Measurements from ENCODE around the gene DAPL1.

The DAPL1 gene

DNA sequence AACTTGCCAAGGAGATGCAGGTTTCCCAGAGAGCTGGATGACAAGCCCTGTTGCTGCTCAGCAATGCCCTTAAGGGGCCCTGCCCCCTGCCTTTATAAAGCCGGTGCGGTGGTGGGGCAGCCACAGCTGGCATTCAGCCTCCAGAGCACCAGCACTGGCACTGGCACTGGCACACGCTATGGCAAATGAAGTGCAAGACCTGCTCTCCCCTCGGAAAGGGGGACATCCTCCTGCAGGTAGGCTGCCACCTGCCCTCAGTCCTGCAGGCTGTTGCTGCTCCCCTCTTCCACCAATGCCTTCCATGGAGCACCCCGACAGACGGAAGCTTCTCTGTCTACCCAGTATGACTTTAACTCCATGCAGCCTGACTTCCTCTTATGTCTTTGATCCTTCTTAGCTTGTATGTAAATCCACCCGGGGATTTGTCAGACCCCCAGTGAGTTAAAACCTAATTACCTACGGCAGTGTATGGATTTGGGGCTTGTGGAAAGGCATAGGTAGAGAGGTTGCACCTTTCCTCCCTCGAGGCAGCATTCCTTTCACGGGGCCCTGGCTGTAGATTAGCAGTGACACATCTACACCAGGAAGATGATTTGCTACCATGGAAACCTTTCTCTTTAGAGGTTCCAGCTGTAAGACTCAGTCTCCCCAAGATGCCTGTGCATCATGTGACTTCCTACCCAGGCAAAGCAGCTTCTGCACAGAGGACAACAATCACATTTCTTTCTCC, at the start of gene DAPL1:
Gene DAPL1 (plus strand): TSS at position 123 of the 730 bp plus-strand sequence. CDS start 56 bp downstream, at position 179.
- POLR2A ChIA-PET = no interaction called here
- TF ChIP-seq, protein P1, sequence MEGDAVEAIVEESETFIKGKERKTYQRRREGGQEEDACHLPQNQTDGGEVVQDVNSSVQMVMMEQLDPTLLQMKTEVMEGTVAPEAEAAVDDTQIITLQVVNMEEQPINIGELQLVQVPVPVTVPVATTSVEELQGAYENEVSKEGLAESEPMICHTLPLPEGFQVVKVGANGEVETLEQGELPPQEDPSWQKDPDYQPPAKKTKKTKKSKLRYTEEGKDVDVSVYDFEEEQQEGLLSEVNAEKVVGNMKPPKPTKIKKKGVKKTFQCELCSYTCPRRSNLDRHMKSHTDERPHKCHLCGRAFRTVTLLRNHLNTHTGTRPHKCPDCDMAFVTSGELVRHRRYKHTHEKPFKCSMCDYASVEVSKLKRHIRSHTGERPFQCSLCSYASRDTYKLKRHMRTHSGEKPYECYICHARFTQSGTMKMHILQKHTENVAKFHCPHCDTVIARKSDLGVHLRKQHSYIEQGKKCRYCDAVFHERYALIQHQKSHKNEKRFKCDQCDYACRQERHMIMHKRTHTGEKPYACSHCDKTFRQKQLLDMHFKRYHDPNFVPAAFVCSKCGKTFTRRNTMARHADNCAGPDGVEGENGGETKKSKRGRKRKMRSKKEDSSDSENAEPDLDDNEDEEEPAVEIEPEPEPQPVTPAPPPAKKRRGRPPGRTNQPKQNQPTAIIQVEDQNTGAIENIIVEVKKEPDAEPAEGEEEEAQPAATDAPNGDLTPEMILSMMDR (IDR thresholded peaks at IDR 0.05; ENCODE audit: control extremely low read depth, extremely low read depth, low read depth, missing control alignments) = no peak
- DNase-seq (ENCODE audit: extremely low spot score) = no peak
- CTCF ChIA-PET = no interaction called here

DNA sequence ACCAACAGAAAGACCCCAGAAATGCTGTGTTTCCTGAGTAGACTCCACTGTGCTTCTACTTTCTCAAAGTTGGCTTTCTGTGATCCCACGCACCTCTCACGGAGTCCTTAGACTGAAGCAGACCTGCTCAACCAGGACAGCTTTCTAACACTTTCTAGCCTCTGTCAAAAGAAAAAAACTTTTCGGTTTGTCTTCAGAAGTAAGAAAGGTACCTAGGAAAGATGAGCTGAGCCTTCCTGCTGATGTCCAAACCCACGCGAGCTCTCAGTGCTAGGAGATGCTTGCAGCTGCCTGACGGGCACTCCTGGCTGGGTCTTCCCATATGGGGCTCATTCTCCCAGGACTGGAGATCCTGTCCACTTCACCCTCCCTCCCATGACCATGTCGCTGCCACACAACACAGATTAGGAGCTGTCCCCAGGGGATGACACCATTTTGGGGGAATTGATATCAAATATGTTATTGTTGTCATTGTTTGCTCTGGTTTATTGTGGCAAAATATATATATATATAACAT, 49.2 kb upstream of the DAPL1 start:
- ChIA-PET CTCF (interaction anchor here (0.8 to 8.6 kb wide), 24 partner anchors 8 to 735 kb away, joined by 3 to 82 read pairs (median 4); partner anchors contain the start of genes CCDC148 and PKP4), POLR2A (interaction anchor here (0.6 kb wide), 1 partner anchor 248 kb away, joined by 3 read pairs; no protein-coding TSS in a partner anchor)
- TF ChIP-seq, protein P1 (IDR thresholded peaks at IDR 0.05; ENCODE audit: control extremely low read depth, extremely low read depth, low read depth, missing control alignments) = no peak
- no peak for DNase-seq (ENCODE audit: extremely low spot score)

GRCh38 chr2:158746488-158746887, 48.6 kb upstream of the DAPL1 start:
- no peak for DNase-seq (ENCODE audit: extremely low spot score)
- TF ChIP-seq, protein P1 (IDR thresholded peaks at IDR 0.05; ENCODE audit: control extremely low read depth, extremely low read depth, low read depth, missing control alignments) = no peak
- POLR2A ChIA-PET = interaction anchor here (0.6 kb wide), 1 partner anchor 248 kb away, joined by 3 read pairs; no protein-coding TSS in a partner anchor
- CTCF ChIA-PET = interaction anchor here (0.7 to 8.6 kb wide), 15 partner anchors 8 to 722 kb away, joined by 3 to 82 read pairs (median 5); no protein-coding TSS in a partner anchor

GRCh38 chr2:158747281-158747680, 47.8 kb upstream of the DAPL1 start:
- no peak for DNase-seq (ENCODE audit: extremely low spot score)
- TF ChIP-seq, protein P1 (IDR thresholded peaks at IDR 0.05; ENCODE audit: control extremely low read depth, extremely low read depth, low read depth, missing control alignments) = no peak
- CTCF ChIA-PET = interaction anchor here (2.1 to 8.6 kb wide), 4 partner anchors 13 to 723 kb away, joined by 13 to 76 read pairs (median 36); no protein-coding TSS in a partner anchor
- POLR2A ChIA-PET = no interaction called here

DNA sequence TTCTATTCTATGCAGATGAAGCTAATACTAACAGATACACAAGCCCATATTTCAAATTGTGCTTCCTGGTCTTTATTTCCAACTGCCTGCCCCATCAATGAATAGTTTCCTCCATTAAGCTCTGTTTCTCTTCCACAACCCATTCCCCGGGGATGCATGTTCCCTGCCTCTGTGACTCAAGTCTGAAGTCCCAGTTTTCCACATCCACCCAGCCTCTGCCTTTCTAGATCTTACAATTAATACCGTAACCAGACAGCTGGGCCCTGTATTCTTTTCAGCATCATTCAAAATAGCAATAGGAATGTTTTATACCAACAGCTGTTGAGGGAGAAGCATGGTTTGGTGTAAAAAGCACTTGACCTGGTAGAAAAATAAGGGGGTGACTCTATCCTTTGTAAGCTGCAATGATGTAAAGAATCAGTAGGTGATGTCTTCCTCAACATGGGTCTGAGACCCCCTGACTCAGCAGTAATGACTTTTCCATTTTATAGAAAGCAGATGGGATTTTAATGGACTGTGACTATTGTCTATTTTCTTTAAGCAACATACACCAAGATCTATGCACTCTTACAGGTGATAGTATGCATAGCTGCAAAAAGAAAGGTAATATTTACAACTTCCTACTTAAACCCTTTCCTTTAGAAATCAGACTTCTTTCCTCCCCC, 46.1 kb upstream of the DAPL1 start:
- no peak for DNase-seq (ENCODE audit: extremely low spot score)
- POLR2A ChIA-PET = no interaction called here
- CTCF ChIA-PET = interaction anchor here (0.6 to 8.8 kb wide), 15 partner anchors 9 to 1252 kb away, joined by 3 to 117 read pairs (median 4); no protein-coding TSS in a partner anchor
- TF ChIP-seq, protein P1 (IDR thresholded peaks at IDR 0.05; ENCODE audit: control extremely low read depth, extremely low read depth, low read depth, missing control alignments) = no peak

DNA sequence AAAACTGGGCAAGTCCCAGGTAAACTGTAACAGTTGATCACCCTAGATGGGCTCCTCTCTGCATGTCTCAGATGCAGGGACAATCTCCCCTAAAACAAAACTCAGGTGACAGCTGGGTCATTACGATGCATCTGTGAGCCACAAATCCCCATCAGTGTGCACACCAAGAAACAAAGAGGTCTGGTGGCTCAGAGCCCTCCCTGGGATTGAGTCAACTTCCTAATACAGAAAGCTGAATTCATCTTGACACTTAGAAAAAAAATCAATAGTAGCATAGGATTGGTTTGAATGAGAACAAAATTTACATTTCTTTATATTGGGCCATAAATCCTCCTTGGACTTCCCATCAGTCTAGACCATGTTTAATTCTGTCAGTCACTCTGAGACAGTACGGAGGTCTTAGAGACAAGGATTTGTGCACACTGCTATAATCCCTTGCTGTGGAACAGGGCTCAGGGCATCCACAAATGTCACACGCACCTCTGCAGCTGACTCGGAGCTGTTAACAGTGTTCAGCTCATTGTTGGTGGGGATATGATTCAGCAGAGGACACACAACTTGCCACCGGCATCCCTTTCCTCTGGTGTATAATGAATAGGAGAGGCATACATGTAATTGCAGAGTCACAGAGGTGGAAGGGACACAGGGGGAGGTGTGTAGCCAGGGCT, 44.5 kb upstream of the DAPL1 start:
- ChIA-PET POLR2A (no interaction called here), CTCF (interaction anchor here (1.2 to 8.8 kb wide), 8 partner anchors 9 to 1448 kb away, joined by 3 to 117 read pairs (median 5); no protein-coding TSS in a partner anchor)
- TF ChIP-seq, protein P1 (IDR thresholded peaks at IDR 0.05; ENCODE audit: control extremely low read depth, extremely low read depth, low read depth, missing control alignments) = no peak
- DNase-seq (ENCODE audit: extremely low spot score) = no peak
